ES-I3 (cell line): Measurements from ENCODE around the gene HIGD1C.

Experiments
- H3K36me3 ChIP-seq: 2 replicates; pipeline ENCODE4 v1.6.1; 2013; ENCODE audit warnings: mild to moderate bottlenecking, low read length, control low read depth, moderate library complexity; ENCODE audit not compliant: insufficient read depth
- H3K4me1 ChIP-seq: 2 replicates; pipeline ENCODE4 v1.6.1; 2013; ENCODE audit warnings: mild to moderate bottlenecking, control low read depth, low read length; ENCODE audit not compliant: insufficient read depth
- H3K9ac ChIP-seq: 2 replicates; pipeline ENCODE4 v1.6.1; 2013; ENCODE audit warnings: low read depth, mild to moderate bottlenecking, low read length, moderate library complexity
- H3K9me3 ChIP-seq: 2 replicates; pipeline ENCODE4 v1.6.1; 2013; ENCODE audit warnings: mild to moderate bottlenecking, low read length, moderate library complexity; ENCODE audit not compliant: control insufficient read depth, insufficient read depth

Gene HIGD1C

DNA sequence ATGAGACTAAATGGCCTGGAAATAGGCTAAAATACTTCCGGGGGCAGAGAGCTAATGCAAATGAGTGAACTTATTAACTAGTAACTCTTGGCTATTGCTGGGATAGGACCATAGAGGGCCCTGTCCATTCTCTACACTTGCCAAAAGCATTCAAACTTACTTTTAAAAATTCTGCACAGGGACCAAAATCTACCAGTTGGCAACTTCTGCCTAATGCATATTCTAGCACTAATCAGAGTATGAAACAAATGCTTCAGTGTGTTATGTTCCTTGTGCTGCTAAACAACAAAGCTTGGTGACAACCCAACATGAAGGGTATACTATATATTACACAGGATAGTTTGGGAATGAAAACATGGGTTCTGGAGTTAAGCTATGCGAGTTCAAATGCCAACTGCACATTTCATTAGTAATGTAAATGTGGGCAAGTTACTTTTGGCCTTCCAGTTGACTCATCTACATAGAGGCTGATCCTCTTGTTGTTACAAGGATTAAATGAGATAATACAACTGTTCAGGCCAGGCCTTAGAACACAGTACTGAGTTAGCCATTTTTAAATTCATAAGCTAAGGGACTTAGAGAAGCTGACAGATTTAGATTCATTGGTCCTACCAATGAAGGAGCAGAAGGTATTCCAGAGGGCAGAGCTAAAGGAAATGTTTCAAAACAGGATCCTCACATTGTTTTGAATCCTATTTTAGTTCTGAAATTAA lies 32.4 kb downstream of the HIGD1C start:
- Histone ChIP-seq H3K4me1 (peaks cover 3% of the 10 kb centered on the region; the same call in 1 of the 2 replicates), H3K9ac (no peak overlapping the region), H3K36me3 (peaks cover 6% of the 10 kb centered on the region; the same call in 1 of the 2 replicates), H3K9me3 (no peaks in the 10 kb centered on the region)

DNA sequence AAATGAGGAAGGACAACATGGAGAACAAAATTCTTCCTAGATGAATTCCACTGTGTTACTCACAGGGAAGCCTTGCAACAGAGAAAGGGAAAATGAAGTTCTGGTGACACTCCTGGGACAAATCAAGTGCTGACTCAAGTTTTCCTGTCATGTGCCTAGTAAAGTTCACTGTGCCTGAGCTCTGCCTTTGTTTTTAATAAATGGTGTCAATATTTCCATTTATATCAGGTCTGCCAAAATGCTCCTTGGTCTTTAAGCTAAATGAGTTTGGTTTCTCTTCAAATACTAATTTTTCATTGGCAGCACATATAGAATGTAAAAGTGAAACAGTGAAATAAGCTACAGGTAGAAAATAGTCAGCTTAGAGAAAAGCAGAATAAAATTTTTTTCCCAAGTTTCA lies 33.0 kb downstream of the HIGD1C start:
- H3K9me3 ChIP-seq = no peaks in the 10 kb centered on the region
- H3K9ac ChIP-seq = no peak overlapping the region
- peaks cover 8% of the 10 kb centered on the region for H3K36me3 ChIP-seq
- H3K4me1 ChIP-seq = peaks cover 3% of the 10 kb centered on the region; the same call in 1 of the 2 replicates

- peaks cover 14% of the 10 kb centered on the region for H3K36me3 ChIP-seq
- H3K9me3 ChIP-seq = no peaks in the 10 kb centered on the region
- H3K4me1 ChIP-seq = no peaks in the 10 kb centered on the region
- no peak overlapping the region for H3K9ac ChIP-seq
Measured at GRCh38 chr12:50986966-50987737, 34.8 kb downstream of the HIGD1C start.

DNA sequence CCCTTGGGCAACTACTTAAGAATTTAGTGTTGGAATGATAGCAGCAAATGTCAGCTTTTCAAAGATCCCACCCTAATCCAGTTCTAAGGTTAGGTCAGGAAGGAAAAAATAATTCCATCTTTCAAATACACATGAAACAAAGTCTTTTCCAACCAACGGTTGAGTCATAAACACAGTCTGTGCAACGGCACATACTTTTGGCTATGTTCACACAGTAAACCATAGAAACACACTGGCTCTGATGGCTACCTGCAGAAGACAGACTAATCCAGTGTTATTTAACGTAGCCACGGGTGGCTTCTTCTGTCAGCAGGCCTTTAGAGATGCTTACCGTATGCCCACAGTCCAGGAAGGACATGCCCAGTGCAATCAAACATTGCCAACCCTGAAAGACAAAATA lies 35.7 kb downstream of the HIGD1C start:
- Histone ChIP-seq H3K9ac (no peak overlapping the region), H3K9me3 (no peaks in the 10 kb centered on the region), H3K36me3 (peaks cover 14% of the 10 kb centered on the region), H3K4me1 (no peaks in the 10 kb centered on the region)

DNA sequence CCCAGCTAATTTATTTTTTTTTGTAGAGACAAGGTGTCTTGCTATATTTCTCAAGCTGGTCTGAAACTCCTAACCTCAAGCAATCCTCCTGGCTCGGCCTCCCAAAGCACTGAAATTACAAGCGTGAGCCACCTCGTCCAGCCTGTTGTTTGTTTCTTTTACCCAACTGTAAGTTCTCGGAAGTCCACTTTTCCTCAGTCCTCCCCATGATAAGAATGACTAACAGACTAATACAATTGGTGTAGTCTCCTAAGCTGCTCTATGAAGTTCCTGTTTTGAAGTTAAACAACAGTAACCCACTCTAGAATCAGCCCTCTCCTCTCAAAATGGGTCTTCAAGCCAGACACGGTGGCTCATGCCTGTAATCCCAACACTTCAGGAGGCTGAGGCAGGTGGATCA lies 36.5 kb downstream of the HIGD1C start:
- H3K36me3 ChIP-seq = peaks cover 14% of the 10 kb centered on the region
- H3K4me1 ChIP-seq = no peaks in the 10 kb centered on the region
- no peak overlapping the region for H3K9ac ChIP-seq
- H3K9me3 ChIP-seq = no peaks in the 10 kb centered on the region

DNA sequence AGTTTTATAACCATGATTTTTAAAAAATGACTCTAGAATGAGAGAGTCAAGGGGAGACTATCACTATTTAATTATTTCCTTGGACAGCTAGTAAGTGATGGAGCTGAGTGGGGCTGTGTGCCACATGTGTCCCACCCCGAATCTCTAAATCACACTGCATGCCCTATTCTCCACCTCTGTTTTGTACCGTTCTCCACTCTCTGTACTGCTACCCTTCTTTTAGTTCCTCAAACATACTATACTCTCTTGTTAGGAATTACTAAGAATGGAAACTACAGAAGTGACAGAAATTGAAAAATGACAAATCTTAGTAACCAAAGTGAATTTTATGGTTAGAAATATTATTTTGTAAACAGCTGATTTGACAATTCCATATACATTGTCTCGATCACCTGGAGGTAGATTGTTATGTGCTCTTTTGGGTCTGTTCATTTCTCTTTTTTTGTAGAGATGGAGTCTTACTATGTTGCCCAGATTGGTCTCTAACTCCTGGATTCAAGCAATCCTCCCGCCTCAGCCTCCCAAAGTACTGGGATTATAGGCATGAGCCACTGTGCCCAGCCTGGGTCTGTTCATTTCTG lies 37.9 kb downstream of the HIGD1C start:
- H3K9me3 ChIP-seq = no peaks in the 10 kb centered on the region
- no peaks in the 10 kb centered on the region for H3K4me1 ChIP-seq
- H3K36me3 ChIP-seq = peaks cover 14% of the 10 kb centered on the region
- no peak overlapping the region for H3K9ac ChIP-seq

DNA sequence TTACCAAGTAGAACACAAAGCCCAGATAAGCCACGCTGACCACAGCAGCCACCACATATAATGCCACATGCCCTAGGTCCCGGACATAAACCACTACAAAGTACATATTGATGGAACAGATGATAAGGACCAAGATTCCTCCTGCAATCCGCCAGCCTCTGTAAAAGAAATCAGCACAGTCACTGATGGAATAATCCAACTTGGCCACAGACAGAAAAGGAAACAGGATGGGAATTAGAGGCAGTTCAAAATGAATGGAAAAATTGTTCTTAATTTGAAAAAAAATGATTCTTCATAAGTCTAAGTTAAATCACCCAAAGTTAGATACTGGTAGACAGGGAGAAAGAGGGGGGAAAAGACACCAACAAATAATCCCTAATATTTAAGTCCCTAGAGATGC lies 38.4 kb downstream of the HIGD1C start:
- Histone ChIP-seq H3K36me3 (peaks cover 14% of the 10 kb centered on the region), H3K4me1 (no peaks in the 10 kb centered on the region), H3K9me3 (no peaks in the 10 kb centered on the region), H3K9ac (no peak overlapping the region)

DNA sequence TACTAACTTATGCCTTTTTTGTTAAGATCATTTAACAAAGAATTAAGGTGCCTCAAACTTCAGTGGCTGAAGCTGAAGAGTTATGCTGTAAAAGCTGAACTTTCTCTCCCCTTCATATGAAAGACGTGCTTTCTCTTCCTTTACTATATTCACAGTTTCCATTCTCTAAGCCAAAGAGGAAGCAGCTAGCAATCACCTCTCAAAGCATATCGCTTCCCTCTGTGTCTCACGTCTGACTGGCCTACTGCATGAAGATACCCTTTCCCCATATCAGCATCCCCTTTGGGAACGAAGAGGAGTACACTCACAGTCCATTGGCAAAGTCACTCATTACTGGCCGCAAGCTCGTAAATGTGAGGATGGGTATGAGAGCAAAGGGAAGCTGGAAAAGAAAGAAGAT lies 38.9 kb downstream of the HIGD1C start:
- Histone ChIP-seq H3K36me3 (peaks cover 14% of the 10 kb centered on the region), H3K4me1 (no peaks in the 10 kb centered on the region), H3K9ac (no peak overlapping the region), H3K9me3 (no peaks in the 10 kb centered on the region)

DNA sequence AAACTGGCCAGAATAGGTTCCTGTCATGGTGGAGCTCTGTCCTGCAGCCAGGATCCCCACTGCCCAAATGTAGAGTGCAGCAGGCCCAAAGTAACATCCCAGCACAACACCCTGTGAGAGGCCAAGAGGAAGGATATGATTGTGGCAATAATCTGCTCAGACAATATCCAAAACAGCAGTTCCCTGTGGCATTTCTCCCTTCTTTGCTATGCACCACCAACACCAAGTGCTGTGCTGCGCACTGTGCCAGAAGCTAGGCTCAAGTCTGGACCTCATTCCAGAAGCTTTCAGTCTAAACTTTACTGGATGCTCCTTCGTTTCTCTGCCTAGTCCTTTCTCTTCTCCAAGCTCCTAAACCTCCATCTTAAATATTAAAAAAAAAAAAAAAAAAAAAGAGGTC lies 40.5 kb downstream of the HIGD1C start:
- H3K4me1 ChIP-seq = no peaks in the 10 kb centered on the region
- H3K9ac ChIP-seq = no peak overlapping the region
- no peaks in the 10 kb centered on the region for H3K9me3 ChIP-seq
- H3K36me3 ChIP-seq = peaks cover 18% of the 10 kb centered on the region

DNA sequence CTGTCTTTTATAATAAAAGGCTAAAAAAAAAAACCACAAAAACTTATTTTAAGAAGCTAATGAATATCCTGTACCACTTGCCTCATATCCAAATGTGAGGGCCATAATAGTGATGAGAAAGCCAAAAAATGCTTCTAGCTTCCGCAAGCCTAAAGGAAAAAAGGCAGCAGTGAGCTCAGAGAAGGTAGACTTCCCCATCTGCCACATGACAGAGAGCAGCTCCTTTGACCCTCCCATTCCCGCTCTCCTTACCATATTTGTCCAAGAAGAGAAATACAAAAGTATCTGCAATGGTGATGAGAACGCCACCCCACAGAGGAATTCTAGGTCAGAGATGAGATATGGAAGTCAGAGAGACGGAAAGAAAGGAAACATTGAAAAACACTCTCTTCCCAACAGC lies 46.7 kb downstream of the HIGD1C start:
- Histone ChIP-seq H3K4me1 (no peaks in the 10 kb centered on the region), H3K9ac (no peak overlapping the region), H3K36me3 (peaks cover 7% of the 10 kb centered on the region; the same call in 1 of the 2 replicates), H3K9me3 (no peaks in the 10 kb centered on the region)

- Histone ChIP-seq H3K9me3 (no peaks in the 10 kb centered on the region), H3K9ac (no peak overlapping the region), H3K4me1 (no peaks in the 10 kb centered on the region), H3K36me3 (peaks cover 7% of the 10 kb centered on the region; the same call in 1 of the 2 replicates)
Measured at GRCh38 chr12:51000245-51000644, 47.9 kb downstream of the HIGD1C start.

DNA sequence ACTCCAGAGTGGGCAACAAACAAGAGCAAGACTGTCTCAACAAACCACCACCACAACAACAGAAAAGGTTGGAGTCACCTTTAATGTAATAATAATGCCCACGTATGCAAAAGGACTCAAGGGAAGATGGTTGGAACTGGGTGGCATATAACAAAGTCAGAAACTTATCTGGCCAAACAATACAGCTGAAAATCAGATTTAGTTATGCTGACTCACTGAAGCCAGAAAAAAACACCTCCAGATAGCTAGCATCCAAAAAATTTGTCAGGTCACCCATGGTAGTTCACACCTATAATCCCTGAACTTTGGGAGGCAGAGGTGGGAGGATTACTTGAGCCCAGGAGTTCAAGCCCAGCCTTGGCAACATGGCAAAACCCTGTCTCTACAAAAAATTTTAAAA lies 49.5 kb downstream of the HIGD1C start:
- peaks cover 6% of the 10 kb centered on the region; the same call in 1 of the 2 replicates for H3K36me3 ChIP-seq
- H3K9me3 ChIP-seq = no peaks in the 10 kb centered on the region

DNA sequence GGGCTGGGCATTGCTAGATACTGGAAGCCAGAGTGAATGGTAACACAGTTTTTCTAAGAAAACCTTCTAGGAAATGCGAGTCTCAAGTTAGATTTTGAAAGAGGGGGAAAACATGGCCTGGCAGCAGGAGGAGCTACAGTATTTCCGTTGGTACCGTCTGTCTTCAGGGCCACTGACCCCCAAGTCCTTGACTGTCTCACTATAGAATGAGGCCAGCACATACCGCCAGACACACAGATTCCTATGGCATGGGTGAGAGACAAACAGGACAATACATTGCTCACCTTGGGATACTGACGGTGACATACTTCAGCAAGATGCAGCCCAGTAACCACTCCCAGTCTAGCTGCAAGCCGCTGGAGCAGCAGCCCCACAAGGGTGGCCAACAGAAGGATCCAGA lies 52.2 kb downstream of the HIGD1C start:
- Histone ChIP-seq H3K36me3 (peaks cover 6% of the 10 kb centered on the region; the same call in 1 of the 2 replicates), H3K9me3 (no peaks in the 10 kb centered on the region), H3K9ac (no peak overlapping the region), H3K4me1 (peaks cover 8% of the 10 kb centered on the region)

More for the DNA sequence above, 49.5 kb downstream of the HIGD1C start:
- Histone ChIP-seq H3K9ac (no peak overlapping the region), H3K4me1 (no peaks in the 10 kb centered on the region)

GRCh38 chr12:51005030-51005429 lies 52.7 kb downstream of the HIGD1C start:
- H3K9me3 ChIP-seq = no peaks in the 10 kb centered on the region
- peaks cover 6% of the 10 kb centered on the region; the same call in 1 of the 2 replicates for H3K36me3 ChIP-seq
- no peak overlapping the region for H3K9ac ChIP-seq
- H3K4me1 ChIP-seq = peaks cover 8% of the 10 kb centered on the region
